ENCODE data around the gene UBFD1. TPM values are rescaled to one million over a fixed set of nuclear protein-coding genes. Genes with fewer than 3 reads are reported as not detected.
"Not testable (repeated sequence)": the region's sequence is repeated elsewhere in the genome, so short reads cannot be mapped to it uniquely, and the experiment has no call there.

The UBFD1 gene
- total RNA-seq, 1 donor from 2014 or later = 31.9 TPM

GRCh38 chr16:23567602-23568001 is 10.1 kb downstream of the UBFD1 start:
- DNase-seq = no peak

- no peak for DNase-seq
Measured at GRCh38 chr16:23570992-23571632, 13.6 kb downstream of the UBFD1 start.

GRCh38 chr16:23571895-23572294 is 14.4 kb downstream of the UBFD1 start:
- no peak for DNase-seq

GRCh38 chr16:23572394-23572793 is 14.9 kb downstream of the UBFD1 start:
- no peak for DNase-seq

GRCh38 chr16:23573817-23574216 is 16.3 kb downstream of the UBFD1 start:
- no peak for DNase-seq

GRCh38 chr16:23575834-23576233 is 18.3 kb downstream of the UBFD1 start:
- no peak for DNase-seq

- no peak for DNase-seq
Measured at GRCh38 chr16:23577493-23577892, 20.0 kb downstream of the UBFD1 start.

- DNase-seq = no peak
Measured at GRCh38 chr16:23578101-23578830, 20.7 kb downstream of the UBFD1 start.

GRCh38 chr16:23579371-23579770 is 21.8 kb downstream of the UBFD1 start:
- no peak for DNase-seq

GRCh38 chr16:23580391-23580790 is 22.9 kb downstream of the UBFD1 start:
- no peak for DNase-seq

GRCh38 chr16:23581764-23582163 is 24.2 kb downstream of the UBFD1 start:
- no peak for DNase-seq

GRCh38 chr16:23583271-23583670 is 25.7 kb downstream of the UBFD1 start:
- not testable (repeated sequence) for DNase-seq

- no peak for DNase-seq
Measured at GRCh38 chr16:23584186-23585076, 26.9 kb downstream of the UBFD1 start.

GRCh38 chr16:23587726-23588125 is 30.2 kb downstream of the UBFD1 start:
- DNase-seq = no peak

GRCh38 chr16:23590181-23590580 is 32.7 kb downstream of the UBFD1 start:
- DNase-seq = no peak

- DNase-seq = no peak
Measured at GRCh38 chr16:23594186-23594585, 36.7 kb downstream of the UBFD1 start.

- no peak for DNase-seq
Measured at GRCh38 chr16:23595246-23595950, 37.9 kb downstream of the UBFD1 start.

GRCh38 chr16:23595951-23596720 is 38.6 kb downstream of the UBFD1 start, which contains the start of gene NDUFAB1:
TSS of gene NDUFAB1 (minus strand) at chr16:23596316. CDS start at chr16:23596290, 26 bp downstream.
- DNase-seq = peak; percentile 71

GRCh38 chr16:23597003-23597756 is 39.7 kb downstream of the UBFD1 start:
- DNase-seq = no peak

GRCh38 chr16:23607726-23608125 is 50.2 kb downstream of the UBFD1 start:
- DNase-seq = no peak

- DNase-seq = no peak
Measured at GRCh38 chr16:23608194-23608593, 50.7 kb downstream of the UBFD1 start.

Measured in skin of body (tissue), 2 donors.